Skeletal muscle satellite cell (primary cell): ENCODE measurements around the gene SLC40A1.
A peak's percentile ranks its signal among the peaks of the same experiment; 100 is the strongest.
"Not testable (repeated sequence)": the region's sequence is repeated elsewhere in the genome, so short reads cannot be mapped to it uniquely, and the experiment has no call there.

ENCODE experiments used
- H3K27me3 ChIP-seq: 2 replicates; pipeline ENCODE4 v1.7.0; 2013; ENCODE audit warnings: low read length; ENCODE audit not compliant: control insufficient read depth, insufficient read depth
- H3K36me3 ChIP-seq: 2 replicates; pipeline ENCODE4 v1.7.0; 2013; ENCODE audit warnings: mild to moderate bottlenecking, control low read depth, low read length; ENCODE audit not compliant: insufficient read depth
- H3K4me1 ChIP-seq: 2 replicates; pipeline ENCODE4 v1.7.0; 2013; ENCODE audit warnings: low read length; ENCODE audit not compliant: control insufficient read depth, insufficient read depth
- H3K4me2 ChIP-seq: 2 replicates; pipeline ENCODE4 v1.7.0; 2013; ENCODE audit warnings: mild to moderate bottlenecking, low read length
- H3K4me3 ChIP-seq: 2 replicates; pipeline ENCODE4 v1.7.0; 2013; ENCODE audit warnings: low read length
- H3K9ac ChIP-seq: 2 replicates; pipeline ENCODE4 v1.7.0; 2013; ENCODE audit warnings: mild to moderate bottlenecking, low read depth, low read length, moderate library complexity
- H3K9me3 ChIP-seq: replicated peaks from 2 replicates; pipeline ENCODE4 v1.7.0; 2013; ENCODE audit warnings: mild to moderate bottlenecking, control low read depth, low read length

Gene SLC40A1

DNA sequence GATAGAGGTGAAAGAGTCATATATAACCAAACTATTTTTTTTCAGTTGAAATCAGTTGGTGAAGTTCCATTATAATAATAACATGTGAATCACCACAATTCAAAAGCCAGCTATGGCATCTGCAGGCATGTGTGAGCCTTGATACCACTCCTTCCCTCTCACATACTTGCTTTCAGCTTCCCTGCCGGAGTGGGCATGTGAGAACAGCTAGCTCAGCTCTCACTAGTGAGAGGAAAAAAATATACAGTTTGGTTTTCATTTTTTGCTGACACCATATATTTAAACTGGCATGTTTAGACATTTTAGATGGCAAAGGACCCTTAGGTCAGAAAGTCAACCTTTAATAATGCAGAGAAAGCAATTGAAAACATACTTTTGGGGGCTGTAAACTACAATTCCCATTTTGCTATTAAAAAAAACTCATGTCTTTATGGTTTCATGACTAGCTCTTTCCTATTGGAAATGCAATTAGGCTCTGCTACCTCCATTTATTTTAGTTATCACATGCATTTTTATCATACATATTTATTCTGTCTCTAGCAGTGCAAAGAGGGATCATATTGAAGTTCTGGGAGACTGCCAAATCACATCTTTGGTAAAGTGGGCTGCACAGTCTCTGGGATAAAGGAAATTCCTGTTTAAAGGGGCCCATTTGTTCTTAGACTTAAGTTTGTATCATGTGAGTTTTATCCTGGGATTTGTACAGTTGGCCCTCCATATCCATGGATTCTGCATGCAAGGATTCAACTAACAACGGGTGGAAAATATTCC, 33.2 kb upstream of the SLC40A1 start:
- H3K36me3 ChIP-seq: no peaks in the 10 kb centered on the region
- H3K9ac ChIP-seq: peak overlapping the region; percentile 82
- no peaks in the 10 kb centered on the region for H3K9me3 ChIP-seq
- H3K4me2 ChIP-seq: peak overlapping the region; percentile 75
- H3K27me3 ChIP-seq: no peaks in the 10 kb centered on the region
- H3K4me3 ChIP-seq: peak overlapping the region; percentile 57
- H3K4me1 ChIP-seq: peaks cover 29% of the 10 kb centered on the region

- Histone ChIP-seq H3K36me3 (no peaks in the 10 kb centered on the region), H3K4me3 (peak overlapping the region; percentile 57), H3K9me3 (no peaks in the 10 kb centered on the region), H3K27me3 (no peaks in the 10 kb centered on the region), H3K9ac (peak overlapping the region; percentile 82), H3K4me1 (peaks cover 34% of the 10 kb centered on the region), H3K4me2 (peak overlapping the region; percentile 75)
Observed at GRCh38 chr2:189613077-189613636, 32.6 kb upstream of the SLC40A1 start.

GRCh38 chr2:189610700-189611099, 30.1 kb upstream of the SLC40A1 start:
- Histone ChIP-seq H3K9me3 (no peaks in the 10 kb centered on the region), H3K9ac (no peak overlapping the region), H3K4me2 (no peak overlapping the region), H3K36me3 (no peaks in the 10 kb centered on the region), H3K27me3 (no peaks in the 10 kb centered on the region), H3K4me3 (no peak overlapping the region), H3K4me1 (peaks cover 34% of the 10 kb centered on the region)

DNA sequence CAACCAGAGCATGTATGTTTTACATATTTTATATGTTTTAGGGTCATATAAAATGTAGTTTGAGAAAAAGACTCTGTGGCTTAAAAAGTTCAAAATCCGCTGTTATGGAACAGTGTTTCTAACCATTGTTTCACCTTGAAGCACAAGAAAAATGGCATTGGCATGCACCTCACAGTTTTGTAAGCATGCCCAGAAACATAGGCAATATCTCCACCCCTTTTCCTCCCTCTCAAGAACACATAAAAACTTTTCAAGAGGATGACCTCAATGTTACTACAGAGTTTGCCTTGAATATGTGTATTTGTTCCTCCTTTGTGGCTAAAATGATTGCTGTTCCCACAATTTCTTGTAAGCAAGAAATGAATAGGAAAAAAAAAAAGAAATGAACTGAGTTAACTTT, 29.3 kb upstream of the SLC40A1 start:
- Histone ChIP-seq H3K4me3 (no peak overlapping the region), H3K4me2 (no peak overlapping the region), H3K36me3 (no peaks in the 10 kb centered on the region), H3K9ac (no peak overlapping the region), H3K9me3 (no peaks in the 10 kb centered on the region), H3K4me1 (peaks cover 34% of the 10 kb centered on the region), H3K27me3 (no peaks in the 10 kb centered on the region)

DNA sequence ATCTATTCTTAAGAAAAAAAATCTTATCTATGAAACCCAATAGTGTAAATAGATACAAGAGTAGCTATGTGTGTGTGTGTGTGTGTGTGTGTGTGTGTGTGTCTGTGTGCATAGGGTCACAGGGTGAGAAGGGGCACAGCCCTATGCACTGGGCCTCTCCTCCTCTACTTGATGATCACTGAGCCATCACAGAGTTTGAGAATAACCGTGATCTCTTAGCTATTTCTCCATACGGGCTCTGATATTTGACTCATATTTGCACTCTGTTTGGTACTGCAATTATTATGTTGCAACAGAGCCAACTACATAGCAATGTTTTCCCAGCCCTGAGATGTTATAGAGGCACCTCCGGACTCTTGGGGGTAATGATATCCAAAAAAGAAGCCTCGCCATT, 28.8 kb upstream of the SLC40A1 start:
- no peaks in the 10 kb centered on the region for H3K9me3 ChIP-seq
- H3K4me1 ChIP-seq: peaks cover 34% of the 10 kb centered on the region
- H3K4me3 ChIP-seq: no peak overlapping the region
- H3K4me2 ChIP-seq: peak overlapping the region; percentile 55
- no peaks in the 10 kb centered on the region for H3K27me3 ChIP-seq
- no peaks in the 10 kb centered on the region for H3K36me3 ChIP-seq
- H3K9ac ChIP-seq: peak overlapping the region; percentile 36

DNA sequence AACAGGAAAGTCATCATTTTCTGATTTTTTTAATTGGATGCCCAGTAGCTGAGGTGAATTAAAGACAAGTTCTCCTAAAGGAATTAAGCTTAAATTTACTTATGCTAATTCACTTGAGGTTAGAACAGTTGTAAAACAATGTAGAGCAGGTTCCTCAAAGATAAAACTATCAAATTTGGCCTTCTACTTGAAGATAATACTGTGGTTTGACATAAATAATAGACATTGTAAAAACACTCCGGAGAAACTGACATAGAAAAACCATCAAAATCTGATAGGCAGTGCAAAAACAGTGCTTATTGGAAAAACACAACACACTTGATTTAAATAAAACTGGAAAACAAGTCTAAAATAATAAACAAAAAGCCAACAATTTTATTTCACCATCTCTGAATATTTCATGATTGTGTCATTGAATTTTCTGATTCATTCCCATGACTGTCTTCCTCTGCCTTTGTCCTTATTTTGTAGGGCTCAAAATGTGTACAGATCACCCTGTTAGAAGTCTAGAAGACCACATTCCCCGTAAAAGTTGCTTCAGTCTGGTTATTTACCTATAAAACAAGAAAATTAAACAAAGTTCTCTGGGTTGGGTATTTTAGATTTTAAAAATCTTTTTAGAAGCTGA, 28.3 kb upstream of the SLC40A1 start:
- Histone ChIP-seq H3K9ac (peak overlapping the region; percentile 36), H3K4me1 (peaks cover 32% of the 10 kb centered on the region), H3K27me3 (no peaks in the 10 kb centered on the region), H3K4me3 (no peak overlapping the region), H3K36me3 (no peaks in the 10 kb centered on the region), H3K9me3 (no peaks in the 10 kb centered on the region), H3K4me2 (peak overlapping the region; percentile 55)

DNA sequence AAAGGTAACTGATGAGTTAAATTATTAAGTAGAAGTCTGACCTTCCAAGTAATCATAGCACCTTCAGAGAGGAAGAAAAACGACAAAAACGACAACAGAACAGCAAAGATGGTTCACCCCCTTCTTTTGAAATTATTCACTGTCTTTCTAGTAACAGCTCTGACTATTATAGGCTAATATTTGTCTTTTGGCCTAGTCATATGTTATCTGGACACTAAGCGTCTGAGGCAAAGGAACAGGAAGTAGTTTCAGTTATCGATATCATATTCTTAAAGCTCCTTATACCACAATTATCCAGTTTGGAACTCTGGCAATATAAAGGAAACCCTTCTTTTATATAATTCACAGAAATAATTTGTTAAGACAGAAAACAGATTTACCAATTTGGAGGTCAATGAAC, 27.6 kb upstream of the SLC40A1 start:
- H3K4me3 ChIP-seq: no peak overlapping the region
- H3K4me2 ChIP-seq: no peak overlapping the region
- no peaks in the 10 kb centered on the region for H3K36me3 ChIP-seq
- peaks cover 24% of the 10 kb centered on the region for H3K4me1 ChIP-seq
- H3K27me3 ChIP-seq: no peaks in the 10 kb centered on the region
- H3K9ac ChIP-seq: no peak overlapping the region
- H3K9me3 ChIP-seq: no peaks in the 10 kb centered on the region

DNA sequence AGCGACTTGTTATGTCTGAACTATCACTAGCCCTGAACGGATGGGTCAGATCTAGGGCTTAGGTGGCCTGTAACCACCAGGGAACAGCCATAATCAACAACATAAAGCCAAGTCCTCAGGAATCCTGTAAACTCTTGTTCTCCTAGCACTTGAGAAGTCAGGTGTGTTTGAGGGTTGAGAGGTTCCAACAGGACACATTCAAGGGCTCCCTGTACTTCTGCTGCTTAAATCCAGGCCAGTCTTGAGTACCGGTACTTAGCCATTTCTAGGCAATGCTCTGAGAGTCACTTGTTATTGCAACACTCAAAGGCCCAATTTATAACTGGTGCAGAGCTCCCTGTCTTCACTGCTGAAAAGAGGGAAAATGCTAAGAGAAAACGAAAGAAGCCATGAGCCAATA, 21.6 kb upstream of the SLC40A1 start:
- Histone ChIP-seq H3K4me2 (no peak overlapping the region), H3K36me3 (no peaks in the 10 kb centered on the region), H3K4me1 (no peaks in the 10 kb centered on the region), H3K4me3 (no peak overlapping the region), H3K9me3 (no peaks in the 10 kb centered on the region), H3K27me3 (no peaks in the 10 kb centered on the region), H3K9ac (no peak overlapping the region)

- not testable (repeated sequence) for H3K9ac ChIP-seq, H3K27me3 ChIP-seq, H3K4me3 ChIP-seq, H3K4me2 ChIP-seq, H3K9me3 ChIP-seq, H3K4me1 ChIP-seq, H3K36me3 ChIP-seq
Observed at GRCh38 chr2:189601652-189602051, 21.1 kb upstream of the SLC40A1 start.

DNA sequence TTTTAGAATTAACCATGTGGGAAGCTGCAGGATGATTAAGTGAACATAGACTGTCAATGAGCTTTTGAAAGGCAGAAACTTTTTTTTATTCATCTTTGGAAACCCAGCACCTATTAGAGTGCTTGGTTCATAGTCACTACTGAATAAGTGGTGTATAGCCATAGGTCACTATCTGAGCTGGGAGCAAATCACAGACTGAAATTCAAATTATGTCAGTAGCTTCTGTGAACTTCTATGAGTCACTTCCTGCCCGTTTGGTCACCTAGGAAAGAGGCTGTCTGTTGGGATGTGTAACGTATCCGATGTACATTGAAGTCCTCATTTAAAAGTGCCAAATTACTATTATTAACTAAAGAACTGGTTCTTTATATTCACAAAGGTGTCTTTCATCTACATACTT, 20.5 kb upstream of the SLC40A1 start:
- no peak overlapping the region for H3K4me3 ChIP-seq

DNA sequence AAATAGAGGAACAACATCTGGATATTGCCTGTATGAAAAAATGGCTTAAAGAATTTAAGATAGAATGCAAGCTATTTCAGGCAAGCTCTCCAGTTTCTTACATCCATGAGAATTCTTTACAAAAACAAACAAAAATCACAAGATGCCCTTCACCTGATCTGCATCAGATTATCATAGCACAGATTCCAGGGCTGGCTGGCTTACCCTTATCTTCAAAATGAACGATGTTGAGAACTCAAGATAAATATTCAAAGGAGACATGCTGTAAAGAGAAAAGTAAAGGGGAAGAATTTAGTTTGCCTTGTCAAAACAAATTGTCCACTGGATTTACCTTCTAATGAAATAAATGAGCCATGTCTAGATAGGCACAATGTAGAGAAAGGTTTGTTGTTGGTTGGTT, 18.7 kb upstream of the SLC40A1 start:
- Histone ChIP-seq H3K4me1 (no peaks in the 10 kb centered on the region), H3K27me3 (no peaks in the 10 kb centered on the region), H3K9ac (no peak overlapping the region), H3K4me2 (no peak overlapping the region), H3K36me3 (no peaks in the 10 kb centered on the region), H3K9me3 (no peaks in the 10 kb centered on the region), H3K4me3 (no peak overlapping the region)

More for the DNA sequence above, 20.5 kb upstream of the SLC40A1 start:
- Histone ChIP-seq H3K9me3 (no peaks in the 10 kb centered on the region), H3K4me1 (no peaks in the 10 kb centered on the region), H3K4me2 (no peak overlapping the region), H3K27me3 (no peaks in the 10 kb centered on the region), H3K36me3 (no peaks in the 10 kb centered on the region), H3K9ac (no peak overlapping the region)

DNA sequence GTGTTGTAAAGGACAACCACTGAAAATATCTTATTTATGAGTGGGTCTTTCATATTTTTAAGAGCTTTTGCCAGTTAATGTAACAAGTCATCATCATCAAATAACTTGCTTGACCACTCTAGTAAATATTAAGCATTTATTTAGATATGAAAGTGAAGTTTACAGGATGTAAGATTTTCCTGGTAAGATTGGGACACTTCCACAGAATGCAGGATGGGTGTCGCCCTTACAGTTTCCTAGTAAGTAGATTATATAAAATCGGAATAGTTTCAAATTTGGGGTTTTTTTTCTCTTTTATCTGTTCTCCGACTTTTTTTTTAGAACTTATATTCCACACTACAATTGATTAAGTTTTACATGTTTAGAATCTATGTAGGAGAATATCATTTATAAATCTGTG, 14.8 kb upstream of the SLC40A1 start:
- Histone ChIP-seq H3K4me3 (no peak overlapping the region), H3K27me3 (no peaks in the 10 kb centered on the region), H3K9ac (no peak overlapping the region), H3K4me2 (no peak overlapping the region), H3K9me3 (no peaks in the 10 kb centered on the region), H3K36me3 (no peaks in the 10 kb centered on the region), H3K4me1 (no peaks in the 10 kb centered on the region)
